HG02798 (cell line): Measurements from ENCODE around the gene SLC5A10.
A peak's percentile ranks its signal among the peaks of the same experiment; 100 is the strongest.
"Not testable (repeated sequence)": the region's sequence is repeated elsewhere in the genome, so short reads cannot be mapped to it uniquely, and the experiment has no call there.

Experiments used
- ATAC-seq: cut with Tn5 transposase; IDR thresholded peaks from one replicate; pipeline ENCODE4 v1.9.1; 2021; ENCODE audit warnings: mild to moderate bottlenecking; ENCODE audit not compliant: unreplicated experiment, poor library complexity

Gene SLC5A10

DNA sequence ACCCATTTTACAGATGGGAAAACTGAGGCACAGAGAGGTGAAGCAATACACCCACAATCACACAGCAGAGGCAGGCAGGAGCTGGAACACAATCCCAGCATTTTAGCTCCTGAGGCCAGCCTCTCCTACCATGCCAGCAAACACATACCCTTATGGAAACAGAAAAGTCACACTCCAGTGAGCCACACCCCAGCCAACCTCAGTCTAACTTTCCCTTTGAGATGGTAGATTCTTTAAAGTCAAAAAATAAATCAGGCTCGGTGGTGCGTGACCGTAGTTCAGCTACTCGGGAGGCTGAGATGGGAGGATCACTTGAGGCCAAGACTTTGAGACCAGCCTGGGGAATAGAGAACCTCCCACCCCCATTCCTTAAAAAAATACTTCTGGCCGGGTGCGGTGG, 84.2 kb downstream of the SLC5A10 start:
- ATAC-seq, result not testable (repeated sequence)

DNA sequence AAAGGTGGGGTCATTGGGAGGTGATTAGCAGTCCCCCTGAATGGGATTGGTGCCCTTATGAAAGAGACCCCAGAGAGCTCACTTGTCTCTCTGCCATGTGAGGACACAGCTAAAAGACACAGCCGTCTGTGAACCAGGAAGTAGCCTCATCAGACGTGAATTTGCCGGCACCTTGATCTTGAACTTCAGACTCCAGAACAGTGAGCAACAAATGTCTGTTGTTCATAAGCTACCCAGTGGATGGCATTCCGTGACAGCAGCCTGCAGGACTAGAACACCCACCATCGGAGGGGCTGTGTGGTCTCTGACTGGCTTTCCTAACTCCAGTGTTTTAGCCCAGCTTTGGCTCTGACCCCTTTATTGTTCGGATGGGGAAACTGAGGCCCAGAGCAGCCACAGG, 85.6 kb downstream of the SLC5A10 start:
- ATAC-seq, result not testable (repeated sequence)

DNA sequence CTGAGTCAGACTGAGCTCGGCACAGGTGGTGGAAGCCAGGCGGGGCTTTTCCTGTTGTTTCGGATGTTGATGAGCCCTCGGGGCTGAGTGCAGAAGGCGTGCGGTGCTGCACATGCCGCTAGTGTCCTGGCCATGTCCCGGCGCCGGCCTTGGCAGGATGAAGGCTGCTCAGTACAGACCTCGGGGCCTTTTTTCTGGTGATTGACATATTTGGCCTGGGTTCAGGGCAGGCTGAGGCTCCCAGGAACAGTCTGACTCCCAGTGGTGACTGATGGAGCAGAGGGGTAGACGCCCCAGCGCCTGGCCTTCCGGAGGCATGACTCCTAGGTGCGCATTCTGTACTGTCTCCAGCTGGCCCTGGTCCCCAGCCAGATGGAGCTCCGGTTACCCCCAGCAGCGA, 86.0 kb downstream of the SLC5A10 start:
- ATAC-seq, result not testable (repeated sequence)

DNA sequence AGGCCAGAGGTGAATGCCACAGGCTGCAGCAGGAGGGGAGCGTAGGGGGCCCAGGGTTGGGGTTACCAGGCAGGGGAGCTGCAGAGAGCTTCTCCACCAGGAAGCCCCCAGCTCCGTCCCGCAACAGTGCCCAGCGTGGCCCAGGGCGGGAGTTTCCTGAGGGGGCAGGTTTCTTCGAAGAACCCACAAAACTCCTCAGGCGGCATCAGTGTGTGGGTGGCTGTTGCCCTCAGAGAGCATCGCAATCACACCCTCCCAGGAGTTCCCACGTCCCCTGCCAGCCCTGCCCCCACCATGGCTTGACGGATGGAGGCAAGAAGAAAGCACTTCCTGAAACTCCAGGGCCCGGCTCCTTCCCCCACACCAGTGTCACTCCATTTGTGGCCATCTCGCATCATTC, 86.8 kb downstream of the SLC5A10 start:
- ATAC-seq, result not testable (repeated sequence)

DNA sequence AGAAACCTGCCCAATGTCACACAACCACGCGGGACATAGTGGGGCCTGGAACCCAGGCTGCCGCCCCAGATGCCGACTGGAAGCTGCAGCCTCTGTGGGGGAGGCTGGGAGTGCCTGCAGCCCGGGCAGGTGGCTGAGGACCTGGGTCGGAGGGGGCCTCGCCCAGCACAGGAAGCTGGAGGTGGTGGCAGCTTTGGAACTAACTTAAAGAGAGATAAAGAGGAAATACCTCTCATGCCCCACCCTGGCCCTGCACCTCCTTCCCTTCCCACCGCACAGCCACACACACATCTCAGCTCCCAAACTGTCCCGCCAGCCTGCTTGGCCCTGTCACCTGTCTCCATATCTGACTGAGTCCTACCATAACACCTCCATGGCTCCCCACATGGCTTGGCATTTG, 88.4 kb downstream of the SLC5A10 start:
- not testable (repeated sequence) for ATAC-seq

DNA sequence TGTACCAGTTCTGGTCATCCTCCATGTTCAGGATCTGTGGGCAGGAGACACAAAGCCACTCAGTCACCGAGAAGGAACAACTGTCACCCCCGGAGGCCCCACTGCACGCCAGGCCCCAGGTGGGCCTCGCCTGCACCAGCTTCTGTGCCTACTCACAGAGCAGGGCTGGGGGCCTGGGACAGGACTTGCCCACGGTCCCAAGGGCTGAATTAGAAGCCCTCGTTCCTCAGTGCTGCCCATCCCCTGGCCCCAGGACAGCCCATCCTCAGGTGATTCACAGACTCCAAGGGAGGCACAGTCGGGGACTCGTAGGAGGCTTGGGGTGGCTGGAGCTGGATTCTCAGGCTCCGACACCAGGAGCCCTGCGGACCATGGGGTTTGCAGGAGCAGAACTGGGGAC, 89.9 kb downstream of the SLC5A10 start:
- ATAC-seq, result not testable (repeated sequence)

DNA sequence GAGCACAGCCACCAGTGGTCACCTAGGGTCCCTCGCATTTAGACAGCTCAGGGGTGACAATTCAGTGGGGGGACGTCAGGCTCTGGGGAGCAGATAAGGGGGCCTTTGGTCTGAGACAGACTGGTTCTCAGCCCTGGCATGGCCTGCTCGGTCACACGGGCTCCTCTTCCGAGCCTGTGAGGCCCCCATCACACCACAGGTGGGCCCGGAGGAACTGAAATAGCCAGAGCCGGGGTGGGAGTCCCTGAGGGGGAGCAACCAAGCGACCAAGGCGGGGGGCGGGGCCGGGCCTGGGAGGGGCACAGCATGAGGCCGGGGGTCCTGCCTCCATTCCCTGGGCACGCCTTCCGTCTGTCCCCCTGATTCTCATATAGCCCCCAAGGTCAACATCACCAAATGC, 90.4 kb downstream of the SLC5A10 start:
- ATAC-seq, result not testable (repeated sequence)

DNA sequence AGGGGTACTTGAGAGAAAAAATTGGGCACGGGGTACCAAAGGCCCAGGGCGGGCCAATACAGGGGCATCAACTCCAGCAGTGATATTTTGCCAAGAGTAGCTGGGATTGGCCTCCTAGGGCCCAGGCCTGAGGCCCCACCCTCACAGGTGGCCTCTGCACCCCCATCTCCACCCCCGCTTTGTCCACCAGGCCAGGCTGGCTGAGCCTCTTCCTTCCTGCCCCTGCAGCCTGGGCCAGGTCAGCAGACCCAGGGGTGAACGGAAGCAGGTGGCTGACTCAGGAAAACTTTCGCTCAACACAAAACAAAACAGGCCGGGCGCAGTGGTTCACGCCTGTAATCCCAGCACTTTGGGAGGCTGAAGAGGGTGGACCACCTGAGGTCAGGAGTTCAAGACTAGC, 91.1 kb downstream of the SLC5A10 start:
- ATAC-seq, result not testable (repeated sequence)

DNA sequence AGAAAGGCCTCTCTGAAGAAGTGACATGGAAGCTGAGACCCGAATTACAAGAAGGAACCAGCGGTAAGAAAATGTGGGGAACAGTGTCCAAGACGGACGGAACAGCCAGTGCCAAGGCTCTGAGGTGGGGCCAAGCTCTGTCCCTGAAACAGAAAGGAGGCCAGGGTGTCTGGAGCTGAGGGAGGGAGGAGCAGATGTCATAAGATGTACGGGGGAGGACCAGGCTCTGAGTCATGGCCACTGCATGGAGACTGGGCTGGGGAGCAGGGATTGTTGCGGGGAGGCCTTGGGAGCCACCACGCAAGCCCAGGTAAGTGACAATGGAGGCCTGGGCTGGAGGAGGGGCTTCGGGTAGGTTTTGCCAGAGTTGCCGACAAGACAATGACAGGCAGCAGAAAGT, 92.7 kb downstream of the SLC5A10 start:
- not testable (repeated sequence) for ATAC-seq

DNA sequence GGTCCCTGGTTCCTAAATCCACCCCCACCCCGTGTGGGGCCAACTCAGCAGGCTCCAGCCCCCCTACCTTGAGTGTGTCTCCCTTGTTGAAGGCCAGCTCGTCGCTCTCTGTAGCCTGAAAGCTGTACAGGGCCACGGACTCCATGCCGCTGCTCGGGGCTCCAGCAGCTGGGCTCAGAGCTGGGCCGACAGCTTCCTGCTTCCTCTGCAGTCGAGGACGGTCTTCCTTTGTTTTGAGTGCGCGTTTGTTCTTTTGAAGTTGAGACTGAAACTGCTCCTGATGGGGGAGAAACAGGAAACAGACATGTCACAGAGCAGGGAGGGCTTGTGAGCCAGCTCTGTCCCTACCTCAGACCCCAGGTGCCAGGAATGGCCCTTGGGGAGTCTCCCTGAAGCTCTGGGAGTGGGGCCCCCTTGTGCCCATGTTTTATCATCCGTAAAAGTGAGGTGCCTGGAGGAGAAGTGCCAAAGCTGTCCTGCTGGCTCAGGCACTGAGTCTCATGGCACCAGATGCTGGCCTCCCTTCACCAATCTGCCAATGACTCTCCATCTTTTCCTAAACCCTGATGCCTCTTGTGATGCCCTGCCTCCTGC, 94.9 kb downstream of the SLC5A10 start, which contains the start of gene GRAP:
Gene GRAP (minus strand): TSS at position 176 of the 594 bp plus-strand sequence. CDS start 31 bp downstream, at position 145.
- ATAC-seq, result not testable (repeated sequence)

DNA sequence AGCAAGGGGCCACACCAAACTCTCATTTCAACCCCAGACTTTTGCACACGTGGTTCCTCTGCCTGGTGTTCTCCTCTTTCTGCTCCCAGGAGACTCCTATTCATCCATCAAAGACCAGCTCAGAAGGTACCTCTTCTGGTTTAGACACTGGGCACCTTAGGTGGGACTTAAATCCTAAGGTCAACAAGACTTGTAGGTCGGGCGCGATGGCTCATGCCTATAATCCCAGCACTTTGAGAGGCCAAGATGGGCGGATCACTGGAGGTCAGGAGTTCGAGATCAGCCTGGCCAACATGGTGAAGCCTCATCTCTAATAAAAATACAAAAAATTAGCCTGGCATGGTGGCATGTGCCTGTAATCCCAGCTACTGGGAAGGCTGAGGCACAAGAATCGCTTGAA, 95.5 kb downstream of the SLC5A10 start:
- ATAC-seq, result not testable (repeated sequence)

DNA sequence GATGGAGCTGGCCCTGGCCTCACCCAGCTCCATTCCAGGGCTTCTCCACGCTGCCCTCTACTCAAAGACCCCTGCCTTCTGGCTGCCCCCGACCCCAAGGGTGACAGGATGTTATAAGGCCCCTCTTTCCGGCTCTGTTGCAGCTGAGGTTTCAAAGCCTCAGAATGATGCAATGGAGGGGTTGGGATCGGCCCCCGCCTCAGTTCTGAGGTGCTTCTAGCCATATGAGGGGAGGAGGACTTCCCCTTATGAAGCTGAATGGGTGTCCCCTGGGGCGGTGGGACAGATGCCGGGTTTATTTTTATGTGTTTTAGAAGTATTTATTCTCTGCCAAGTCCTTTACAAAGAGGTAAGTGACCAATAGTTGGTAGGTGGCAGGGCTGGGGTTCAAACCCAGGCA, 96.9 kb downstream of the SLC5A10 start:
- ATAC-seq, result not testable (repeated sequence)

DNA sequence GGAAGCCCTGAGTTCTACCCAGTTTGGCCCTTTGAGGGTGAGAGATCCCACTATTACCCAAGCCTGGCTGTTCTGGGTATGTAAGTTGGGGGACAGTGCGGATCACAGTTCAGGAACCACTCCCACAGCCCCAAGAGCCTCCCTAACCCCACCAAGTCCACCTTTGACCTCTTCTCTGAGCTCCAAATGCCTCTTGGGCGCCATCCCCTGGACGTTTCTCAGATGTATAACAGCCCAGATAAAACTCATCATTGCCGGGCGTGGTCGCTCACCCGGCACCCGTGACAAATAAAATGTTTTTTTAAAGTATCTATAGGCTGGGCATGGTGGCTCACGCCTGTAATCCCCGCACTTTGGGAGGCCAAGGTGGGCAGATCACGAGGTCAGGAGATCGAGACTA, 103.5 kb downstream of the SLC5A10 start:
- ATAC-seq, result peak; percentile 47

DNA sequence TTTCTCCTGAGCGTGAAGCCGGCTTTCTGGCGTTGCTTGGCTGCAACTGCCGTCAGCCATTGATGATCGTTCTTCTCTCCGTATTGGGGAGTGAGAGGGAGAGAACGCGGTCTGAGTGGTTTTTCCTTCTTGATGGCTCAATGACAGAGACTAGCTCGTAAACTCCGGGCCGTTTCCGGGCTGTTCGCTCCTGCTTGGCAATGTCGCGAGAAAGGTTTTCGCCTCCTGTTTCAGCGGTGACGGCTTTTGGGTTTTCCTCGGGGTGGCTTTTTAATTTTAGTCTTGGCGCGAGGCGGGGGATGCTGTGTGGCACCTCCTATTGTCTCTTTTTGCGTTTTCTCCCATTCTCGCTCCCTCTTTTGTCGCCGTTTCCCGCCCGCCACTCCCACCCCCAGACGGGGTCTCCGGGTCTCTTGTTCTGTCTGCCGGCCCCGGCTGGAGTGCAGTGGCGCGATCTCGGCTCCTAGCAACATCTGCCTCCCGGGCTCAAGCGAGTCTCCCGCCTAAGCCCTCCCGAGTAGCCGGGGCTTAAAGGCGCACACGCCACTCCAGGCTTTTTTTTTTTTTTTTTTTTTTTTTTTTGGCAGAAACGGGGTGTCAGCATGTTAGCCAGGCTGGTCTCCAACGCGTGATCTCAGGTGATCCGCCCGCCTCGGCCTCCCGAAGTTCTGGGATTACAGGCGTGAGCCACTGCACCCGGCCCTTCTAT, 110.2 kb downstream of the SLC5A10 start:
- peak; percentile 45 for ATAC-seq

DNA sequence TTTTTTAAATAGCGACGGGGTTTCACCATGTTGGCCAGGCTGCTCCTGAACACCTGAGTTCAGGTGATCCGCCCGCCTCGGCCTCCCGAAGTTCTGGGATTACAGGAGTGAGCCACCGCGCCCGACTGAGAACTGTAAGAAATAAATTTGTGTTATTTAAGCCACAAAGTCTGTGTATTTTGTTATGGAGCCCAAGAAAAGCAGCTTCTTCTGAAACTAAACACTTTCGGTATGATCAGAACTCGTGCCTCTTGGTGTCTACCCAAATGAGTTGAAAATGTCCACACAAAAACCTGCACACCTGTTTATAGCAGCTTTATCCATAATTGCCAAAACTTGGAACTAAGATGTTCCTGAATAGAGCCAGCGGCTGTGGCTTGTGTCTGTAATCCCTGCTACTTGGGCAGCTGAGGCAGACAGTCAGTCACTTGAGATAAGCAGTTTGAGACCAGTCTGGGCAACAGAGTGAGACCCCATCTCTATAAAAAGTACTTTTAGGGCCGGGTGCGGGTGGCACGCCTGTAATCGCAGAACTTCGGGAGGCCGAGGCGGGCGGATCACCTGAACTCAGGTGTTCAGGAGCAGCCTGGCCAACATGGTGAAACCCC, 110.9 kb downstream of the SLC5A10 start:
- peak; percentile 63 for ATAC-seq

DNA sequence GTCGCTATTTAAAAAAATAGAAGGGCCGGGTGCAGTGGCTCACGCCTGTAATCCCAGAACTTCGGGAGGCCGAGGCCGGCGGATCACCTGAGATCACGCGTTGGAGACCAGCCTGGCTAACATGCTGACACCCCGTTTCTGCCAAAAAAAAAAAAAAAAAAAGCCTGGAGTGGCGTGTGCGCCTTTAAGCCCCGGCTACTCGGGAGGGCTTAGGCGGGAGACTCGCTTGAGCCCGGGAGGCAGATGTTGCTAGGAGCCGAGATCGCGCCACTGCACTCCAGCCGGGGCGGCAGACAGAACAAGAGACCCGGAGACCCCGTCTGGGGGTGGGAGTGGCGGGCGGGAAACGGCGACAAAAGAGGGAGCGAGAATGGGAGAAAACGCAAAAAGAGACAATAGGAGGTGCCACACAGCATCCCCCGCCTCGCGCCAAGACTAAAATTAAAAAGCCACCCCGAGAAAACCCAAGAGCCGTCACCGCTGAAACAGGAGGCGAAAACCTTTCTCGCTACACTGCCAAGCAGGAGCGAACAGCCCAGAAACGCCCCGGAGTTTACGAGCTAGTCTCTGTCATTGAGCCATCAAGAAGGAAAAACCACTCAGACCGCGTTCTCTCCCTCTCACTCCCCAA, 111.5 kb downstream of the SLC5A10 start:
- ATAC-seq, result peak; percentile 57

DNA sequence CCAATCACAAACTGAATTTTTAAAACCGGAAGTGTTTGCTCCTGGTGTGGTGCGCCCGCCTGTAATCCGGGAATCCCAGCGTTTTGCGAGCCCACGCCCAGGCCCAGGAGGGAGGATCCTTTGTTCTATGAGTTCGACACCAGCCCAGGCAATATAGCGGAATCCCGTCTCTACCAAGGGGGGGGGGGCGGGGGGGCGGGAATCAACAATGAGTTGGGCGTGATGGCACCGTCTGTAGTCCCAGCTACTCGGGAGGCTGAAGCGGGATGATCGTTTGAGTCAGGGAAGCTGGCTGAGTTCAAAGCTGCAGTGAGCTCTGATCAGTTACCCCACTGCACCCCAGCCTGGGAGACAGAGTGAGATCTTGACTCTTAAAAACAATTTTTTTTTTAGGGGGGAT, 112.4 kb downstream of the SLC5A10 start:
- ATAC-seq, result not testable (repeated sequence)

DNA sequence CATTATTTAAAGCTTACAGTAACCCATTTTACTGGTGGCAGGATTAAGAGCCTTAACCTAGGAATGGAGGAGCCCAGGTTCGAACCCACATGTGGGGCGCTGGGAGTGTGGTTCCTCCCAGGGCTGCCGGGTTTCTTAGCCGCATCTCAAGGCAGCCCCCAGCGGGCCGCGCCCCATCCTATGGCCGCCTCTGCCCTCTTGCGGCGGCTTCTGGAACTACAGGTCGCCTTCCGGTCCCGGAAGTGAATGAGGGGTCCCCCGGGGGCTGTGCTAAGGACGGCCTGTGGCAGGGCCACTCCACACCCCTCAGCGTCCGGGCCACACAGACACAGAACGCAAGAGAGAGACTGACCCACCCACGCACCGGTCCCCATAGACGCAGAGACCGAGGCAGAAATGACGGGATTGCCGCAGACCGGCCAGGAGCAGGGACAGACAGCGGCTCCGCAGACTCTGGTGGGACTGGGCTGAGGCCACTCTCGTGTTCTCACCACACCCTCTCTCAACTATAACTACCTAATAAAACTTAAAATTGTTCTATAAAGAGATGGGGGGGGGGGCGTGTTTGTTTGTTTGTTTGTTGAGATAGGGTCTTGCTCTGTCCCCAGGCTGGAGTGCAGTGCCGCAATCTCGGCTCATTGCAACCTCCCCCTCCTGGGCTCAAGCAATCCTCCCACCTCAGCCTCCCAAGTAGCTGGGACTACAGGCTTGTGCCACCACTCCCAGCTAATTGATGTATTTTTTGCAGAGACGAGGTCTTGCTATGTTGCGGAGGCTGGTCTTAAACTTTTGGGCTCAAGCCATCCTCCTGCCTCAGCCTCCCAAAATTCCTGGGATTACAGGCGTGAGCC, 118.6 kb downstream of the SLC5A10 start:
- peak; percentile 93 for ATAC-seq
